H7 (cell line): ENCODE data around the gene HSPA2. TPM values are rescaled to one million over a fixed set of nuclear protein-coding genes. Genes with fewer than 3 reads are reported as not detected.
"Not testable (repeated sequence)": the region's sequence is repeated elsewhere in the genome, so short reads cannot be mapped to it uniquely, and the experiment has no call there.

Experiments used
- DNase-seq: peaks from one replicate; pipeline ENCODE4 v3.0.0; 2012
- H3K27me3 ChIP-seq: 2 replicates; pipeline ENCODE4 v1.6.0; 2011; ENCODE audit warnings: mild to moderate bottlenecking, low read length; ENCODE audit not compliant: control insufficient read depth, insufficient read depth
- H3K36me3 ChIP-seq: replicated peaks from 2 replicates; pipeline ENCODE4 v1.5.1; 2011; ENCODE audit warnings: low read length; ENCODE audit not compliant: control insufficient read depth, insufficient read depth
- H3K4me3 ChIP-seq: 2 replicates; pipeline ENCODE4 v1.5.1; 2011; ENCODE audit warnings: low read depth, mild to moderate bottlenecking, control low read depth, low read length, moderate library complexity; ENCODE audit not compliant: insufficient read depth
- total RNA-seq: library from RNA; depleted of rRNA; stranded (reverse); fragments of >200 nt; shearing (Covaris generic); gene quantifications from 2 replicates; pipeline ENCODE4 v1.2.3, GENCODE V29; 2014

HSPA2 gene
- total RNA-seq, 1 experiment from 2014 or later = 14.1 TPM

DNA sequence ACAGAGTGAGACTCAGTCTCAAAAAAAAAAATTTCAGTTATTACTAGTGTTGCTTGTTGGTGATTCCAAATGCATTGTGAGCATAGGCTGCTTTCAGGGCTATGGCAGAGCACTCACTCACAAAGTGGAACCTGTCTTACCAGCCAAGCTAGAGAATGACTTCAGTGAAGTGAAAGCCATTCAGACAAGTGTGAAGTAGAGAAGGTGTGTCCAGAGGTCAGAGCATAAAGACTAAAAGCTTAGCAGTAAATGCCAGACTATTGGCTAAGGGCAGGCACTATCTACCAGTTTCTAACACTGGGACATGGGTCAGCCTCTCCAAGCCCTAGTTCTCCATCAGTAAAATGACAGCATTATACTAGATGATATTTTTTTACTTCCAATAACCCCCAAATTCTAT is 21.9 kb downstream of the HSPA2 start:
- DNase-seq = no peak
- Histone ChIP-seq H3K4me3 (no peak overlapping the region), H3K36me3 (no peaks in the 10 kb centered on the region), H3K27me3 (no peaks in the 10 kb centered on the region)

DNA sequence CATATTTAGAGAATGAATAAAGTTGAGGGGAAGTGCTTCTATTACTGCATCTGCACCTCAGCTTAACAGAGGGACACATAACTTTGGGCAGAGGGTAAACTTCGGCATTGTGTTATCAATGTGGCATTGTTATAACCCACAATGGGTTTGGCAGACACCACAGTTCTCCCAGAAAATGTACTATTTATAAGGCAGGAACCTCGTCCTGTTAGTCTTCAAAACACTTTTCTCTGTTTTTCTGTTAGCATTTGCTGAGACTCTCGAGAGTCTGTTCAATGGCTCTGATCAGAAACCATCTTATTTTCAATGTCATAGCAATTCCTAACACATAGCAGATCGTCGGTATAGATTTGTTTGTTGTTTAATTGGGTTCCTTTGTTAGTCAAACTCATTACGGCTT is 23.2 kb downstream of the HSPA2 start:
- Histone ChIP-seq H3K4me3 (no peak overlapping the region), H3K36me3 (no peaks in the 10 kb centered on the region), H3K27me3 (no peaks in the 10 kb centered on the region)
- DNase-seq = no peak

DNA sequence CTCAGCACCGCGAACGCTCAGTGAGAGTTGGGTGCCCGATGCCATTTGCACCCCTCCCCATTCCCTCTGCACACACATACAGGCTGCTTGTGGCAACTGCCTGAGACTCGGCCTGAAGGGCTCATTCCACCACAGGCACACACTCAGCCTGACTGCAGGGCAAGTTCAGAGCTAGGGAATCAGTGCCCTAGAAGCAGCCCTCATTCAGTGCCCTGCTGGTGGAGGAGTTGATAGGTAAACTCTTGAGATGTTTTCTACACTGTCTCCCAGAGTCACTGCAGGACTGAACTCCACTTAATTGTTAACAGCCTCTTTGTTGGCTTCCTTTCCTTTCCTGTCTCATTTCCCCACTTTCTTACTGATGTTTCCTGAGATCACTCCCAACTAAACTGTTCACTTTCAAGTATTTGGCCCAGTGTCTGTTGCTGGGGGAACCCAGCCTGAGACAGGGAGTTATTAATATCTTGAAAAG is 26.1 kb downstream of the HSPA2 start:
- no peaks in the 10 kb centered on the region for H3K36me3 ChIP-seq
- H3K27me3 ChIP-seq = no peaks in the 10 kb centered on the region
- DNase-seq = no peak
- no peak overlapping the region for H3K4me3 ChIP-seq

DNA sequence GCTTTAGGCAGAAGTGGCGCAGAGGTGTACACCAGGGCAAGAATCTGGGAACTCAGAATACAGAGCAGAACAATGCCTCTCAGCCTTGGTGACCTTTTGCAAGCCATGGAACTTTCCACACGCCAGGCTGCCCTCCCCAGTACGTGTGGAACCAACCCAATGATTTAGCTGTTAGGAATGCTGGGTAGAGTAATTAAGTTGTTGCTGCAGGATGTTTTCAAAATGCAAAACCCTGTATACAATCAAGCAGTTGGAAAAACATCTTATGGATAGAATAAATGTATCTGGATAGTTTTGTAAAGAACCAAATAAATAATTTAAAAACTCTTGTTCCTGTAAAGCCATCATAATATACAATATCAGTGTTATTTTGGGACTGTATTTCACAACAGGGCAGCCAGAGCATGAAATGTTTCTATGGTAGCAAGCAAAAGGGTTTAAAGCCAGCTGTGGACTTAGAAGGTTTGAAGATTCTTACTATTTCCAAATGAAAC is 28.6 kb downstream of the HSPA2 start:
- DNase-seq = no peak
- H3K27me3 ChIP-seq = no peaks in the 10 kb centered on the region
- no peaks in the 10 kb centered on the region for H3K36me3 ChIP-seq
- H3K4me3 ChIP-seq = no peak overlapping the region

DNA sequence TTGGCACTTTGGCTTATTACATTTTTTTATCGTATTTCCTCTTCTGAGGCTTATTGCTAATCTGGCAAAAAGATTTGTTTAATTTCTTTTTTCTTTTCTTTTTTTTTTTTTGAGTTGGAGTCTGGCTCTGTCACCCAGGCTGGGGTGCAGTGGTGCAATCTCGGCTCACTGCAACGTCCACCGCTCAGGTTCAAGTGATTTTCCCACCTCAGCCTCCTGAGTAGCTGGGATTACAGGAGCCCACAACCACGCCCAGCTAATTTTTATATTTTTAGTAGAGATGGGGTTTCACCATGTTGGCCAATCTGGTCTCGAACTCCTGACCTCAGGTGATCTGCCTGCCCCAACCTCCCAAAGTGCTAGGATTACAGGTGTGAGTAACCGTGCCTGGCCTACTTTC is 29.1 kb downstream of the HSPA2 start:
- H3K36me3 ChIP-seq, DNase-seq, H3K27me3 ChIP-seq, H3K4me3 ChIP-seq: not testable (repeated sequence)

DNA sequence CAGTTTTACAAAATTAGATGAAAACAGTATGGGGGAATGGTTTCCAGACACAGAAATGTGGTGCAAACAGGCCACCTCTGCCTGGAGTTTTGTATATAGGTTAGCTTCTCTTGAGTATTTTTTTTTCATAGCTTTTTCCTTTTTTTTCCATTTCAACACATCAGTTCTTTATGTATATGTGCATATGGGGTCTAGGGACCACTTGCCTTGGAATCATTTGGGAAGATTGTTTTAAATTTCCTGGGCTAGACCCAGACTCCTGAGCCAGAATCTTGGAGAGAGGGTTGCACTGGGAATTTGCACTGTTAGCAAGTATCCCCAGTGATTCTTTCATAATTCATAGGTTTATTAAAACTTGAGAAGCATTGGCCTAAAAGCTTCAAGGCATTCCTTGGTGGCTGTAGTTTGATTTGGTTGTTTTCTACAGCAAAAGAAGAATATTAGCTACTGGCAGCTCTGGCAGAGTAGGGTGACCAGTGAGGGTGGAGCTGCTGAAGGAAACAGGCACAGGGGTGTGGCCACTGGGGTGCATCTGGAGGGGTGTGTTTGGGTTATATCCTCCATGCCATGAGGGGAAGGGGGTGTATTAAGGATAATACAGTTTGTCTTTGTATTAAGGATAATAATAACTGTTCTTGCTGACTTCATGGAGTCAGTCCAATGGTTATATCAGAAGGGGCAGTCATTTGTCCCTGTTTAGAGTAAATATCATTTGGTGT is 32.0 kb downstream of the HSPA2 start:
- no peak for DNase-seq
- no peaks in the 10 kb centered on the region for H3K27me3 ChIP-seq
- H3K4me3 ChIP-seq = no peak overlapping the region
- no peaks in the 10 kb centered on the region for H3K36me3 ChIP-seq

DNA sequence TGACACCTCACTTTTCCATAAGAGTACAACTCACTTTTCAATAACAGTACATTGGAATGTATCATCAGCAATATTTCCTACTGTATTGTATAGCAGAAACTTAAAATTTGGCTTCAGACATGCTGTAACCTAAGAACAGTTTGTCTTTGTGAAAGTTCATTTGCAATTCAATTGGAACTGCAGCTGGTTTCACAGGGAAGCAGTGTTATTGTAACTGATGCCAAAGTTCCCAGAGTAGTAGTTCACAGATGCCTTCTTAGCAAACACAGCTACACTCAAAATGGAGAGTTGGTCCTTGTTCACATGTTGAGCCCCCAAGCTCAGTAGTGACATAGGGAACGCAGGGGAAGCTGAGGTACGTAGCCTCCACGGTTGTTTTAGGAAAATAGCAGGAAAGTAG is 32.6 kb downstream of the HSPA2 start:
- Histone ChIP-seq H3K4me3 (no peak overlapping the region), H3K27me3 (no peaks in the 10 kb centered on the region), H3K36me3 (no peaks in the 10 kb centered on the region)
- peak; percentile 52 for DNase-seq

DNA sequence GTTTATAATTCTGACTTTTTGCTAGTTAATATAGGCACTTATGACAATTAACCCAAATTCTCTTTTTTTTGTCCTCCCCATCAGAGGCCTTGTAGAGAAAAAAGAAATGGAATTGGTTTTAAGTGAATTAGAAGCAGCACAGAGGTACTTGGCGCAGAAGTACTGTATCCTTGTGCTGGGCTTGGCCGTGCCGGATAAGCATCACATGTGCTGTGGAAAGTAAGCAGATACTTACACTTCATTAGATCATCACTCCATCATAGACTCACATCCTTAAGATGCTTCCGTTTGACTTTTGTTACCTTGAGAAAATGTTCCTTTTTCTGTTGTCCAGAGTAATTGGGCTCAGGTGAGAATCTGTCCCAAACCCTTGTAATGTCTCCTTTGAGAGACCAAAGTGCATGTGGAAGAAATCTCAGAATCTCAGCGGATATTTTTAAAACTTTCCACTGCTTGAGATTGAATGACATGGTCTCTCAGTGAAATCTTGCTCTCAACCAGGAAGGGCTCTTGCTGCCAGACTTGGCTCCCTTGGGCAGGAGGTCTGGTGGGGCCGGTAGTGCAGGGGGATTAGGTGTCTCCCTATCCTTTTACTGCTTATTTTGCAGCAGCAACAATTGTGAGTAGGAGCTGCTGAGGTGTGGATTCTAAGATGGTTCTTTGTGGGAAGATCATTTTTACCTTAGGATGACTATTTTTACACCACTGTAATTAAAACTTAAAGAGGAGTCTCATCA is 34.0 kb downstream of the HSPA2 start:
- no peak overlapping the region for H3K4me3 ChIP-seq
- no peak for DNase-seq

DNA sequence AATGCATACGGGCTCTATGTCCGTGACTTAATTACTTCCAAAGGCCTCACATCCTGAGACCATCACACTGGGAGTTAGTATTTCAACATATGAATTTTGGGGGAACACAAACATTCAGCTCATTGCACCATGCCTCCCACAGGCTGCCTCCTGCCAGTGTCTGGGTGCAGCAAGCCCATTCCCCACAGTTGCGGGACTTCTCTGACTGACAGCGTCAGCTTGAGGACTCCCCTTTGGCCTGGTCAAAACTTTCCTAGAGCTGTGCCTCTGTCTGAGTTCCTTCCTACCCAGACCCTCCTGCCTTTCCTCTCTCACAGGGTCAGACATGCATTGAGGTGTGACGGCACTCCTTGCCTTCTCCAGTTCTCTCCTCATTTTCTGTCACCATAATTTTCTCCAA is 36.7 kb downstream of the HSPA2 start:
- no peak for DNase-seq
- no peaks in the 10 kb centered on the region for H3K36me3 ChIP-seq
- no peak overlapping the region for H3K4me3 ChIP-seq
- H3K27me3 ChIP-seq = no peaks in the 10 kb centered on the region

More for the DNA sequence above, 34.0 kb downstream of the HSPA2 start:
- Histone ChIP-seq H3K36me3 (no peaks in the 10 kb centered on the region), H3K27me3 (no peaks in the 10 kb centered on the region)

DNA sequence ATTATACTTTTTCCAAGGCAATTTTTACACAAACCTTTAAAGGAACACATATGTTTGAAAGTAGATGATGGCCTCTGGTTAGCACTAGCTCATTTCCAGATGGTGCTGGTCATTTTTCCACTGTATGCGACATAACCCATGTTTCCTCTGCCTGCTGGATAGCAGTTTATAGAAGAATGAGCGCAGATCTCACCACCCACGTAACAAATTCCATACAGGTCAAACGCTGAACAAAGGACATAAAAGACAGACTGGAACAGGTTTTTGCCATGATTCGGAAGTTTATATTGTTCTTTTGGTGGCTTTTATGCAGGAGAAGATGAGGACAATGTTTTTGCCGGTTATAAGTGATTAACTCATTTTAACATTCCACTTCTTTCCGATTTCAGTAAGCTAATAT is 39.9 kb downstream of the HSPA2 start:
- no peak for DNase-seq
- Histone ChIP-seq H3K36me3 (no peaks in the 10 kb centered on the region), H3K27me3 (no peaks in the 10 kb centered on the region), H3K4me3 (no peak overlapping the region)

DNA sequence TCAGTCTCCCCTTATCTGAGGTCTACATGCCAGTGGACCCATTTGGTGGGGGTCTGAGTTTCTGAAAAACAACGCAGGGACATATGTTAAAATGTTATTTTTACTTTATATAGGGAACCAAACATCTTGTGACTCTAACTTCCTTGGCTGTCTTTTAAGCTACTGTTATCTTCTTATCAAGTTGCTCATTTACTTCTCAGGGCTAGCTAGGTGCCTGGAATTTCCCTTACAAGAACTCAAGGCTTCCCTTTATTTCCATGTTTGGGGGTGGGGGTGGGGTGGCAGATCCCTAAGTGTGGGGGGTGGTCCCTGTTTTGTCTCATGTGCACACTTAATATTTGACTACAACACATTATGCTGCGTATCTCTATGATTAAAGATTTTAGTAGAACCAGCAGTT is 40.8 kb downstream of the HSPA2 start:
- Histone ChIP-seq H3K36me3 (no peaks in the 10 kb centered on the region), H3K27me3 (no peaks in the 10 kb centered on the region), H3K4me3 (no peak overlapping the region)
- no peak for DNase-seq

DNA sequence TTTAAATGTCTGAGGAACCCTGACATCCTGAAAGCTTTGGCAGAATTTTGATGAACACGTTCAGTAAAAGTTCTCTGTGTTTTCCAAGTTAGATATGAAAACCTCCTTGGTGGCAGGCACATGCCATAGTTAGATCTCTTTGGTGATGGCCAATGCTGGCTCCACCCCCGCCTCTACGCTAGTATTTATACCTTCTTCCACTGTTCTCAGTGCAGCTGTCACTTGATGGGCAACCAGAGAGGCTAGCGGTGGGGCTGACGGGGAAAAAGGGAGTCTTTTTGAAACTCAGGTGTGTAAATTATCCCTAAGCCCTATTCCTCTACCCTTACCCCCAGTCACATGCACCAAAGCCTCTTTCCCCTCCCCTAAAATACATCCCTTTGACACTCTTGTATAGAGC is 41.3 kb downstream of the HSPA2 start:
- no peak for DNase-seq
- H3K4me3 ChIP-seq = no peak overlapping the region
- H3K36me3 ChIP-seq = no peaks in the 10 kb centered on the region
- H3K27me3 ChIP-seq = no peaks in the 10 kb centered on the region

DNA sequence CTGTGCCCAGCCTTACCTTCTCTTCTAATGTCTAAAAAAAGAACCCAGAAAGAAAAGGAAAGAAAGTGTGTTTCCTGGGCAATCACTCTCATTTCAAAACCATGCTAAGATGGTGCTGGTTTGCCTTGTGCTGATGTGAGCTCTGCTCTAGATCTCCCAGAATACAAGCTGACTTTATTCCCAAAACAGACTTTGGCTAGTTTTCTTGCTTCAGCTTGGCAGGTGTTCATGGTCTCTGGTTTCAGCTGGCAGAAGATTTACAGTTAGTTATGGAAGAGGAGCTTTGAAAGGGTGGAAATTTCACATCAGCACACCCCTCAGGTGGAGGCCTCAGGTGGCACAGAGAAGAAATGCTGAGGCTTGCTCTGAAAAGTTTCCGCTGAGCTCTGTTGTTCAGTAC is 43.6 kb downstream of the HSPA2 start:
- DNase-seq = no peak
- no peak overlapping the region for H3K4me3 ChIP-seq
- no peaks in the 10 kb centered on the region for H3K27me3 ChIP-seq
- H3K36me3 ChIP-seq = no peaks in the 10 kb centered on the region

DNA sequence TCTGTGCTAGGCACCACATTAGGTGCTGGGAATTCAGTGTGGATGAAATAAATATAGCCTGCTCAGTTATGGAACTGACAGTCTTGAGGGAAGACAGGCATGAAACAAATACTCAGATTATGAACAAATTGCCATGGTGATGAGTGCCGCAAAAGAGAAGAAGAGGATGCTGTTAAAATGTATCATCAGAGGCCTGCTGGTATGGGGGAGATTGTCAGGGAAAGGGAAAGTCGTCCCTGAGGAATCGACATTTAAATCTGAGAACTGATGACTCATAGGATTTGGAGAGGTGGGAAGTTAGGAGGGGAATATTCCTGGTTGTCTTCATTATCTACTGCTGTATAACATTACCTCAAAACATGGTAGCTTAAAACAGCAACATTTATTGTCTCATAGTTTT is 51.3 kb downstream of the HSPA2 start:
- Histone ChIP-seq H3K4me3 (no peak overlapping the region), H3K36me3 (no peaks in the 10 kb centered on the region)
- no peak for DNase-seq

More for the DNA sequence above, 51.3 kb downstream of the HSPA2 start:
- no peaks in the 10 kb centered on the region for H3K27me3 ChIP-seq
